ENCODE results near the gene AK5.

Gene AK5

GRCh38 chr1:77461691-77462090, 179.9 kb downstream of the AK5 start:
- Histone ChIP-seq H3K4me2 (ENCODE audit: low read length) (no peak overlapping the region), H3K27me3 (ENCODE audit: control insufficient read depth, insufficient read depth, low read length) (no peaks in the 10 kb centered on the region), H3K4me3 (ENCODE audit: low read length) (no peak overlapping the region), H3K36me3 (ENCODE audit: insufficient read depth, low read length) (peaks cover 8% of the 10 kb centered on the region), H3K9me3 (replicated peaks; ENCODE audit: low read length) (no peaks in the 10 kb centered on the region), H3K4me1 (ENCODE audit: control insufficient read depth, insufficient read depth, low read length) (no peaks in the 10 kb centered on the region), H3K9ac (ENCODE audit: low read depth, low read length) (no peak overlapping the region)

- Histone ChIP-seq H3K4me2 (ENCODE audit: low read length) (no peak overlapping the region), H3K9me3 (replicated peaks; ENCODE audit: low read length) (no peaks in the 10 kb centered on the region)
Measured at GRCh38 chr1:77463216-77463615, 181.4 kb downstream of the AK5 start.

GRCh38 chr1:77465139-77465538, 183.3 kb downstream of the AK5 start:
- peaks cover 10% of the 10 kb centered on the region for H3K4me1 ChIP-seq (ENCODE audit: control insufficient read depth, insufficient read depth, low read length)
- H3K9ac ChIP-seq (ENCODE audit: low read depth, low read length), result no peak overlapping the region
- peaks cover 11% of the 10 kb centered on the region for H3K36me3 ChIP-seq (ENCODE audit: insufficient read depth, low read length)

More at GRCh38 chr1:77463216-77463615, 181.4 kb downstream of the AK5 start:
- Histone ChIP-seq H3K36me3 (ENCODE audit: insufficient read depth, low read length) (peaks cover 10% of the 10 kb centered on the region), H3K4me3 (ENCODE audit: low read length) (no peak overlapping the region), H3K9ac (ENCODE audit: low read depth, low read length) (no peak overlapping the region), H3K4me1 (ENCODE audit: control insufficient read depth, insufficient read depth, low read length) (peaks cover 2% of the 10 kb centered on the region), H3K27me3 (ENCODE audit: control insufficient read depth, insufficient read depth, low read length) (no peaks in the 10 kb centered on the region)

GRCh38 chr1:77465922-77466321, 184.1 kb downstream of the AK5 start:
- Histone ChIP-seq H3K4me1 (ENCODE audit: control insufficient read depth, insufficient read depth, low read length) (peaks cover 10% of the 10 kb centered on the region), H3K4me2 (ENCODE audit: low read length) (no peak overlapping the region), H3K9me3 (replicated peaks; ENCODE audit: low read length) (no peaks in the 10 kb centered on the region), H3K9ac (ENCODE audit: low read depth, low read length) (no peak overlapping the region), H3K27me3 (ENCODE audit: control insufficient read depth, insufficient read depth, low read length) (no peaks in the 10 kb centered on the region), H3K4me3 (ENCODE audit: low read length) (no peak overlapping the region), H3K36me3 (ENCODE audit: insufficient read depth, low read length) (peaks cover 11% of the 10 kb centered on the region)

More at GRCh38 chr1:77465139-77465538, 183.3 kb downstream of the AK5 start:
- H3K27me3 ChIP-seq (ENCODE audit: control insufficient read depth, insufficient read depth, low read length), result no peaks in the 10 kb centered on the region
- no peak overlapping the region for H3K4me2 ChIP-seq (ENCODE audit: low read length)
- no peaks in the 10 kb centered on the region for H3K9me3 ChIP-seq (replicated peaks; ENCODE audit: low read length)
- no peak overlapping the region for H3K4me3 ChIP-seq (ENCODE audit: low read length)

GRCh38 chr1:77467021-77467595, 185.3 kb downstream of the AK5 start:
- H3K36me3 ChIP-seq (ENCODE audit: insufficient read depth, low read length), result peaks cover 11% of the 10 kb centered on the region
- no peaks in the 10 kb centered on the region for H3K9me3 ChIP-seq (replicated peaks; ENCODE audit: low read length)
- no peaks in the 10 kb centered on the region for H3K27me3 ChIP-seq (ENCODE audit: control insufficient read depth, insufficient read depth, low read length)
- peaks cover 10% of the 10 kb centered on the region for H3K4me1 ChIP-seq (ENCODE audit: control insufficient read depth, insufficient read depth, low read length)
- no peak overlapping the region for H3K4me3 ChIP-seq (ENCODE audit: low read length)
- H3K4me2 ChIP-seq (ENCODE audit: low read length), result no peak overlapping the region
- no peak overlapping the region for H3K9ac ChIP-seq (ENCODE audit: low read depth, low read length)

GRCh38 chr1:77467741-77468140, 185.9 kb downstream of the AK5 start:
- H3K4me1 ChIP-seq (ENCODE audit: control insufficient read depth, insufficient read depth, low read length), result peaks cover 10% of the 10 kb centered on the region
- H3K36me3 ChIP-seq (ENCODE audit: insufficient read depth, low read length), result peaks cover 11% of the 10 kb centered on the region
- no peaks in the 10 kb centered on the region for H3K9me3 ChIP-seq (replicated peaks; ENCODE audit: low read length)
- H3K4me3 ChIP-seq (ENCODE audit: low read length), result no peak overlapping the region
- H3K27me3 ChIP-seq (ENCODE audit: control insufficient read depth, insufficient read depth, low read length), result no peaks in the 10 kb centered on the region
- H3K9ac ChIP-seq (ENCODE audit: low read depth, low read length), result no peak overlapping the region
- H3K4me2 ChIP-seq (ENCODE audit: low read length), result no peak overlapping the region

GRCh38 chr1:77468257-77468948, 186.6 kb downstream of the AK5 start:
- Histone ChIP-seq H3K4me3 (ENCODE audit: low read length) (no peak overlapping the region), H3K36me3 (ENCODE audit: insufficient read depth, low read length) (peaks cover 11% of the 10 kb centered on the region), H3K4me2 (ENCODE audit: low read length) (no peak overlapping the region), H3K9ac (ENCODE audit: low read depth, low read length) (no peak overlapping the region), H3K9me3 (replicated peaks; ENCODE audit: low read length) (no peaks in the 10 kb centered on the region), H3K27me3 (ENCODE audit: control insufficient read depth, insufficient read depth, low read length) (no peaks in the 10 kb centered on the region), H3K4me1 (ENCODE audit: control insufficient read depth, insufficient read depth, low read length) (peaks cover 14% of the 10 kb centered on the region)

DNA sequence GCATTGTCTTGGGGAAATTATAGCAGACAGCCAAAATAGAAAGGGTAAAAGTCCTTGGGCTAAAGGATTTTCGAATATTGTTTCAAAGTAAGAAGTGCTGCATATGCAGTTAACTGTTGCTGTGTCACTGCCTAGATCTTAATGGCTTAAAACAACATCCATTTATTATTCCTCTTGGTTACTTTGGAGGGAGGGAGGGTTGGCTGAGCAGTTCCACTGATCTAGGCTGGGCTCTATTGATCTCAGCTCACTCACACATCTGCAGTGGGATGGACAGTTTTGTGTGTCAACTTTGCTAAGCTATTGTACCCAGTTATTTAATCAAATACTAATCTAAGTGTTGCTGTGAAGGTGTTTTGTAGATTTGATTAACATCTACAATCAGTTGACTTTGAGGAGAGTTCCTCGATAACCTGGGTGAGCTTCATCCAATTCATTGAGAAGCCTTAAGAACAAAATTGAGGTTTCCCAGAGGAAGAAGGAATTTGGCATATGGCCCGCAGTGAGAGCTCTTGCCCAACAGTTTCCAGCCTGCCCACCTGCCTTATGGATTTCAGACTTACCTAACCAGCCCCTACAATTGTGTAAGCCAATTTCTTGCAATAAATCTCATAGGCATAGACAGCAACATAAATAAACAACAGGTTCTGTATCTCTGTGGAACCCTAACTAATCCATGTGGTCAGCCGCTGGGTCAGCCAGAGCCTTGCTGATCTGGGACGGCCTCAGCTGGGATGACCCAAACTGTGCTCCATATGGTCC, 187.3 kb downstream of the AK5 start:
- peaks cover 21% of the 10 kb centered on the region for H3K4me1 ChIP-seq (ENCODE audit: control insufficient read depth, insufficient read depth, low read length)
- no peaks in the 10 kb centered on the region for H3K9me3 ChIP-seq (replicated peaks; ENCODE audit: low read length)
- H3K36me3 ChIP-seq (ENCODE audit: insufficient read depth, low read length), result peaks cover 11% of the 10 kb centered on the region
- H3K9ac ChIP-seq (ENCODE audit: low read depth, low read length), result no peak overlapping the region
- H3K27me3 ChIP-seq (ENCODE audit: control insufficient read depth, insufficient read depth, low read length), result no peaks in the 10 kb centered on the region
- H3K4me3 ChIP-seq (ENCODE audit: low read length), result no peak overlapping the region
- H3K4me2 ChIP-seq (ENCODE audit: low read length), result no peak overlapping the region

DNA sequence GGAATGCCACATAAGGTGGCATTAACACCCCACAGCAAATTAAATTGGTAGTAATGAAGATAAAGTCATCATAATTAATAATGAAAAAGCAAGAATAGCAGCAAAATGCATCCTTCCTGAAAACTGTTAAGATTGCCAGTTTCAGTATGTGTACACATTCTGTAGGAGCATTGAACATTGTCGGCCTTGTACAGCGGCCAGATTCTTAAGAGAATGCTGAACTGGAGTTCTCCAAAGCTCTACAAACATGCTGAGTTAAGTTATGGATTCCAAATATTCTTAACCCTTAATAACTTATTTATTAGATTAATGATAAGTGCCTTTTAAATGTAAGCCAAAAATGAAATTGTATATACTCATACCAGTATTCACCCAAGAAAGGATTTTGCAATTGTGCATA, 189.9 kb downstream of the AK5 start:
- no peak overlapping the region for H3K4me3 ChIP-seq (ENCODE audit: low read length)
- peaks cover 24% of the 10 kb centered on the region for H3K4me1 ChIP-seq (ENCODE audit: control insufficient read depth, insufficient read depth, low read length)
- no peaks in the 10 kb centered on the region for H3K27me3 ChIP-seq (ENCODE audit: control insufficient read depth, insufficient read depth, low read length)
- H3K9me3 ChIP-seq (replicated peaks; ENCODE audit: low read length), result no peaks in the 10 kb centered on the region
- no peak overlapping the region for H3K9ac ChIP-seq (ENCODE audit: low read depth, low read length)
- H3K4me2 ChIP-seq (ENCODE audit: low read length), result no peak overlapping the region
- H3K36me3 ChIP-seq (ENCODE audit: insufficient read depth, low read length), result peaks cover 11% of the 10 kb centered on the region

DNA sequence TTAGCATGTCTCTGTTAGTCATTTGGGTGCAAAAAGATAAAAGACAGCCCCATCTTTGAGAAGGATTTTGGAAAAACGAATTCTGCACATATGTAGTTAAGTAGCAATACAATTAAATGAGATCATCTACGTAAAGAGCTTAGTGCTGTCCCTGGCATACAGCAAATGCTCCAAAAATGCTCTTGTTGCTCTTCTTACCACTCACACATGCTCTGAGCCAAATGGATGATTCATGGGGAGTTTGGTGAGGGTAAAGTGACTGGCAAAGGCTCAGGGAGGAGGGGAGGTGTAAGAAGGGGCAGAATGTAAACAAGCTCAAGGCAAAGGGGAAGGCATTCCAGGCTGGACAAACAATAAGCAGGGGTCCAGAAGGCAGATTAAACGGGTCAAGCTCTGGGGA, 191.9 kb downstream of the AK5 start:
- Histone ChIP-seq H3K4me1 (ENCODE audit: control insufficient read depth, insufficient read depth, low read length) (peaks cover 18% of the 10 kb centered on the region), H3K4me2 (ENCODE audit: low read length) (peak overlapping the region; percentile 1), H3K9me3 (replicated peaks; ENCODE audit: low read length) (no peaks in the 10 kb centered on the region), H3K9ac (ENCODE audit: low read depth, low read length) (no peak overlapping the region), H3K27me3 (ENCODE audit: control insufficient read depth, insufficient read depth, low read length) (no peaks in the 10 kb centered on the region), H3K4me3 (ENCODE audit: low read length) (no peak overlapping the region), H3K36me3 (ENCODE audit: insufficient read depth, low read length) (peaks cover 14% of the 10 kb centered on the region)

DNA sequence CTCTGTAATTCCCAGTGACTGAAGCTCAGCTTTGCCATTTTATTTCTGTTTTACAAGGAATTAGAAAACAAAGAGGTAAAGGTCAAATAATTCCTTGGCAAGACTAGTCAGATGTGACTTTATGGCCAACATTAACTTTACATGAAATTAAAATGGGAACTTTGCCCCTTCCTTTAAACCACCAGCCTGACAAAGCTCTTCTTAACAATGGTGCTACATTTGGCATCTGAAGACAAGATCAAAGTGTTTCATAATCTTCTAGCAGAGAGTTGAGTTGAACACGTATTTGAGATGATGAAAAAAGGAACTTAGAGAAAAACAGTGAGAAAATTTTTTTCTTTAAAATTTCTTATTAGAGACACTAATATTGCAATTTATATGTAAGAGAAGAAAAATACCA, 193.8 kb downstream of the AK5 start:
- Histone ChIP-seq H3K4me3 (ENCODE audit: low read length) (no peak overlapping the region), H3K27me3 (ENCODE audit: control insufficient read depth, insufficient read depth, low read length) (no peaks in the 10 kb centered on the region), H3K4me2 (ENCODE audit: low read length) (no peak overlapping the region), H3K36me3 (ENCODE audit: insufficient read depth, low read length) (peaks cover 16% of the 10 kb centered on the region), H3K4me1 (ENCODE audit: control insufficient read depth, insufficient read depth, low read length) (peaks cover 14% of the 10 kb centered on the region), H3K9me3 (replicated peaks; ENCODE audit: low read length) (no peaks in the 10 kb centered on the region), H3K9ac (ENCODE audit: low read depth, low read length) (no peak overlapping the region)

Measured in skeletal muscle satellite cell (primary cell).